ENCODE measurements around the gene LZTS2.
A peak's percentile ranks its signal among the peaks of the same experiment; 100 is the strongest.

DNA sequence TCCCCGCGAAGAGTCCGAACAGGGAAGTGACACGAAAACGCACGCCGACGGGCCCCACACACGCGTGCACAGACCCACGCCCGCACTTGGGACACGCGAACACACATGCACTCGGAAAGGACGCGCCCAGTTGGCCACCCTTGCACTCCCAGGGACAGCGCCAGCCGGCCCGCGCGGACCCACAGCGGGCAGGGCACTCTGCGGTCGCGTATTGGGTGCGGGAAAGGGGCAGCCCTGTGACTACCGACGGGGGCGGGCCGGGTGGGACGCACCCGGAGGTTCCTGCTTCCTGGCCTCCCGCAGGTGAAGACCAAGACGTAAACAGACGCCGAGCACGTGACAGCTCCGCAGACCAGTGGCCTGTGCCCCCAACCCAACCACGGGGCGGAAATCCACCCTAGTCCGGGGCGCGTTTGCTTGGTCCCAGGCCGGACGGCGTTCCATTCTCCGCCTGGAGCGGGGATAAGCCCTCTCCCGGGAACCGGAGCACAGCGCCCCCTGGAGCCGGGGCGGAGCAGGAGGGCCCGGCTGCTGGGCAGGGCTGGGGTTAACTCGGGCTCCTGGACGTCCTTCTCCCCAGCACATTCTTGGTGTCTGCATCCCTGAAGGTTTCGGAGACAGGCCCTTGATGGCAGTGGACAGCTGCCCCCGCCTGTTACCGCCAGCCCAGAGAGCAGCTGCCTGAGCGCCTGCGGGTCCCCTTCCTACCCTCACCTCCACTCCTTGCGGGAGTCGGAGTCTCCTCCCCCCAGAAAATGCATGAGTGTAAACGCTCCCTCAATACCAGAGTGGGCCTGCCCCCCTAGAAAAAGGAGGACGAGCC lies 2.0 kb upstream of the LZTS2 start:
- TF ChIP-seq POLR2A (IDR thresholded peaks at IDR 0.05), result peak; percentile 38
- TF ChIP-seq, protein P1, sequence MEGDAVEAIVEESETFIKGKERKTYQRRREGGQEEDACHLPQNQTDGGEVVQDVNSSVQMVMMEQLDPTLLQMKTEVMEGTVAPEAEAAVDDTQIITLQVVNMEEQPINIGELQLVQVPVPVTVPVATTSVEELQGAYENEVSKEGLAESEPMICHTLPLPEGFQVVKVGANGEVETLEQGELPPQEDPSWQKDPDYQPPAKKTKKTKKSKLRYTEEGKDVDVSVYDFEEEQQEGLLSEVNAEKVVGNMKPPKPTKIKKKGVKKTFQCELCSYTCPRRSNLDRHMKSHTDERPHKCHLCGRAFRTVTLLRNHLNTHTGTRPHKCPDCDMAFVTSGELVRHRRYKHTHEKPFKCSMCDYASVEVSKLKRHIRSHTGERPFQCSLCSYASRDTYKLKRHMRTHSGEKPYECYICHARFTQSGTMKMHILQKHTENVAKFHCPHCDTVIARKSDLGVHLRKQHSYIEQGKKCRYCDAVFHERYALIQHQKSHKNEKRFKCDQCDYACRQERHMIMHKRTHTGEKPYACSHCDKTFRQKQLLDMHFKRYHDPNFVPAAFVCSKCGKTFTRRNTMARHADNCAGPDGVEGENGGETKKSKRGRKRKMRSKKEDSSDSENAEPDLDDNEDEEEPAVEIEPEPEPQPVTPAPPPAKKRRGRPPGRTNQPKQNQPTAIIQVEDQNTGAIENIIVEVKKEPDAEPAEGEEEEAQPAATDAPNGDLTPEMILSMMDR (IDR thresholded peaks at IDR 0.05), result peak; percentile 82 to 97 (median 90)

All from right lobe of liver (tissue), 4 donors.